ENCODE results near the gene FDXR. TPM values are rescaled to one million over a fixed set of nuclear protein-coding genes. Genes with fewer than 3 reads are reported as not detected.

The FDXR gene
- total and polyA plus RNA-seq, 2 donors (not counting 1 experiment from before 2014, with no cell fraction given) = 4.6 to 7.0 TPM

DNA sequence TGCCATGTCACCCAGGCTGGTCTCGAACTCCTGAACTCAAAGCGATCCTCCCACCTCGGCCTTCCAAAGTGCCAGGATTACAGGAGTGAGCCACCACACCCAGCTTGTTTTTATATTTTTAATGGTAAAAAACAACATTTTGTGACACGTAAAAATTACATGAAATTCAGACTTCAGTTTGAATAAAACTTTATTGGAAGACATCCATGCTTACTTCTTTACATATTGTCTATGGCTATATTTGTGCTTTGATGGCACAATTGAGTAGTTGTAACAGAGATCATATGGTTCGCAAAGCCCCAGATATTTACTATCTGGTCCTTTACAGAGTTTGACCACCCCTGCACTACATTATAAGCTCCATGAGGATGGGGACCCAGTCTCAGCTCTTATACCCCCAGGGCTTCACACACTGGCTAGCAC is 1.8 kb upstream of the FDXR start:
- Histone ChIP-seq H4K20me1 (ENCODE audit: control insufficient read depth, insufficient read depth, low read length, poor library complexity, severe bottlenecking) (no peaks in the 10 kb centered on the region), H3K79me2 (ENCODE audit: control insufficient read depth, insufficient read depth, low read length) (peaks cover 8% of the 10 kb centered on the region), H3K9me3 (ENCODE audit: control extremely low read depth in 1 of 3, control insufficient read depth in 2 of 3, insufficient read depth in 1 of 3, low read length in 2 of 3) (no peaks in the 10 kb centered on the region), H3K36me3 (replicated peaks in 1 of 2; ENCODE audit: control extremely low read depth in 1 of 2, control insufficient read depth in 1 of 2, extremely low read depth in 1 of 2, insufficient read depth in 2 of 2, low read length in 1 of 2) (no peaks in the 10 kb centered on the region), H3K4me2 (replicated peaks; ENCODE audit: low read depth, low read length, poor library complexity, severe bottlenecking) (no peak overlapping the region), H2AFZ (ENCODE audit: insufficient read depth, low read depth, low read length, poor library complexity, severe bottlenecking) (peak overlapping the region; percentile 84), H3K4me3 (ENCODE audit: control extremely low read depth in 1 of 5, extremely low read depth in 1 of 5, insufficient read depth in 1 of 5, low read depth in 2 of 5, low read length in 4 of 5) (no peak overlapping the region), H3K27me3 (replicated peaks in 1 of 4; ENCODE audit: control extremely low read depth in 1 of 4, control insufficient read depth in 3 of 4, insufficient read depth in 4 of 4, low read length in 3 of 4) (no peaks in the 10 kb centered on the region), H3K27ac (ENCODE audit: low read length in 2 of 2) (no peak overlapping the region), H3K4me1 (ENCODE audit: control insufficient read depth in 2 of 2, insufficient read depth in 2 of 2, low read length in 2 of 2) (peaks cover 12 to 15% of the 10 kb centered on the region in 2 donors), H3K9ac (ENCODE audit: low read length) (no peak overlapping the region)
- Mint-ChIP-seq H3K4me1 (peaks cover 12% of the 10 kb centered on the region), H3K4me3 (no peak overlapping the region), H3K27me3 (peaks cover under 1% of the 10 kb centered on the region), H3K27ac (peak overlapping the region; percentile 13), H3K9me3 (ENCODE audit: insufficient read depth) (no peaks in the 10 kb centered on the region)
- no peak for TF ChIP-seq EZH2 (IDR thresholded peaks at IDR 0.05; ENCODE audit: borderline replicate concordance, insufficient read depth, low read depth, low read length, poor library complexity, severe bottlenecking)
- TF ChIP-seq, protein P1, sequence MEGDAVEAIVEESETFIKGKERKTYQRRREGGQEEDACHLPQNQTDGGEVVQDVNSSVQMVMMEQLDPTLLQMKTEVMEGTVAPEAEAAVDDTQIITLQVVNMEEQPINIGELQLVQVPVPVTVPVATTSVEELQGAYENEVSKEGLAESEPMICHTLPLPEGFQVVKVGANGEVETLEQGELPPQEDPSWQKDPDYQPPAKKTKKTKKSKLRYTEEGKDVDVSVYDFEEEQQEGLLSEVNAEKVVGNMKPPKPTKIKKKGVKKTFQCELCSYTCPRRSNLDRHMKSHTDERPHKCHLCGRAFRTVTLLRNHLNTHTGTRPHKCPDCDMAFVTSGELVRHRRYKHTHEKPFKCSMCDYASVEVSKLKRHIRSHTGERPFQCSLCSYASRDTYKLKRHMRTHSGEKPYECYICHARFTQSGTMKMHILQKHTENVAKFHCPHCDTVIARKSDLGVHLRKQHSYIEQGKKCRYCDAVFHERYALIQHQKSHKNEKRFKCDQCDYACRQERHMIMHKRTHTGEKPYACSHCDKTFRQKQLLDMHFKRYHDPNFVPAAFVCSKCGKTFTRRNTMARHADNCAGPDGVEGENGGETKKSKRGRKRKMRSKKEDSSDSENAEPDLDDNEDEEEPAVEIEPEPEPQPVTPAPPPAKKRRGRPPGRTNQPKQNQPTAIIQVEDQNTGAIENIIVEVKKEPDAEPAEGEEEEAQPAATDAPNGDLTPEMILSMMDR (IDR thresholded peaks at IDR 0.05) = no peak
- ChIA-PET CTCF (interaction anchor here (1.6 to 6.2 kb wide), 3 partner anchors 14 to 217 kb away, joined by 4 to 54 read pairs (median 5); partner anchors contain the start of gene GRIN2C), POLR2A (no interaction called here)
- ATAC-seq (ENCODE audit: low read depth) (no peak), DNase-seq (no peak)
- WGBS (ENCODE audit: insufficient coverage) = 100% methylated on average over 1 of the region's 5 CpGs
- intact Hi-C loops (cut with micrococcal nuclease) = no loop called here

DNA sequence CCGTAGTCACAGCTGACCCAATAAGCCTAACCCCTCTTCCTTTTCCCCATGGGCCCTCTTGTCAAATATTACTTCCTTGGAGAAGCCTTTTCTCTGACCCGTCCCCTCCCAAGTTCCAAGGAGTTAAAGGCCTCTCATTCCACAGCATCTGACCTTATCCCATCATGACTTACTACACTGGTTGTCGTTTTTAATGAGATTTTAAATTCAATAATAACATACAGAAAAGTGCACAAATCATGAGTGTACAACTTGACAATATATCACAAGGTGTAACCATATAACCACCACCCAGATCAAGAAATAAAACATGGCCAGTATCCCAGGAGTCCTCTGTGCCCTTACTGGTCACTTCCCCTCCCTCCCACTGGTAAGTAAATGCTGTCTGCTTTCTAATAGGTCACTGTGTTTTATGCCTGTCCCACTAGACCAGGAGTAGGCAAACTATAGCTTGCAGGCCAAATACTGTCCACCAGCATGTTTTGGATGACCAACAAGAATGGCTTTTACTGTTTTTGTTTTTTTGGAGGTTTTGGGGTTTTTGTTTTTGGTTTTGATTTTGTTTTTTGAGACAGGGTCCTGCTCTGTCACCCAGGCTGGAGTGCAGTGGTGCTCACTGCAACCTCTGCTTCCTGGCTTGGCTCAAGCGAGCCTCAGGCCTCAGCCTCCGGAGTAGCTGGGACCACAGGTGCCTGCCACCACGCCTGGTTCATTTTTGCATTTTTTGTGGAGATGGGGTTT is 1.2 kb upstream of the FDXR start:
- Histone ChIP-seq H3K36me3 (replicated peaks in 1 of 2; ENCODE audit: control extremely low read depth in 1 of 2, control insufficient read depth in 1 of 2, extremely low read depth in 1 of 2, insufficient read depth in 2 of 2, low read length in 1 of 2) (no peaks in the 10 kb centered on the region), H3K9ac (ENCODE audit: low read length) (peak overlapping the region; percentile 81), H3K4me1 (ENCODE audit: control insufficient read depth in 2 of 2, insufficient read depth in 2 of 2, low read length in 2 of 2) (peaks cover 12 to 15% of the 10 kb centered on the region in 2 donors), H3K27ac (ENCODE audit: low read length in 2 of 2) (peak overlapping the region; percentile 95 to 96), H3K4me3 (ENCODE audit: control extremely low read depth in 1 of 5, extremely low read depth in 1 of 5, insufficient read depth in 1 of 5, low read depth in 2 of 5, low read length in 4 of 5) (peak overlapping the region; percentile 78 to 91 (median 86)), H3K9me3 (ENCODE audit: control extremely low read depth in 1 of 3, control insufficient read depth in 2 of 3, insufficient read depth in 1 of 3, low read length in 2 of 3) (no peaks in the 10 kb centered on the region), H3K4me2 (replicated peaks; ENCODE audit: low read depth, low read length, poor library complexity, severe bottlenecking) (peak overlapping the region; percentile 87), H4K20me1 (ENCODE audit: control insufficient read depth, insufficient read depth, low read length, poor library complexity, severe bottlenecking) (no peaks in the 10 kb centered on the region), H3K27me3 (replicated peaks in 1 of 4; ENCODE audit: control extremely low read depth in 1 of 4, control insufficient read depth in 3 of 4, insufficient read depth in 4 of 4, low read length in 3 of 4) (no peaks in the 10 kb centered on the region), H3K79me2 (ENCODE audit: control insufficient read depth, insufficient read depth, low read length) (peaks cover 8% of the 10 kb centered on the region), H2AFZ (ENCODE audit: insufficient read depth, low read depth, low read length, poor library complexity, severe bottlenecking) (peak overlapping the region; percentile 84)
- peak overlapping the region; percentile 94 for H3K27ac Mint-ChIP-seq
- intact Hi-C loops (cut with micrococcal nuclease) = loop anchor here (1.0 kb wide), 3 partner anchors 98 to 138 kb away; partner anchors contain the start of genes MRPL58, NAT9 and NHERF1
- ChIA-PET CTCF (interaction anchor here (1.2 to 6.2 kb wide), 6 partner anchors 13 to 217 kb away, joined by 4 to 54 read pairs (median 6); partner anchors contain the start of gene GRIN2C), POLR2A (interaction anchor here (1.2 kb wide), 3 partner anchors 12 to 125 kb away, joined by 3 to 8 read pairs (median 7); no protein-coding TSS in a partner anchor)
- ATAC-seq (ENCODE audit: low read depth) (no peak), DNase-seq (no peak)
- 94% methylated on average over 3 of the region's 6 CpGs for WGBS (ENCODE audit: insufficient coverage)
- peak overlapping the region; percentile 81 for H3K4me3 Mint-ChIP-seq
- no peaks in the 10 kb centered on the region for H3K27me3 Mint-ChIP-seq
- no peaks in the 10 kb centered on the region for H3K9me3 Mint-ChIP-seq (ENCODE audit: insufficient read depth)
- TF ChIP-seq, protein P1 (IDR thresholded peaks at IDR 0.05) = no peak
- no peak for TF ChIP-seq EZH2 (IDR thresholded peaks at IDR 0.05; ENCODE audit: borderline replicate concordance, insufficient read depth, low read depth, low read length, poor library complexity, severe bottlenecking)
- H3K4me1 Mint-ChIP-seq = peaks cover 12% of the 10 kb centered on the region
